Measurements from ENCODE around the gene NECTIN1.

NECTIN1 gene

GRCh38 chr11:119730789-119731386 lies 1.9 kb upstream of the NECTIN1 start:
- DNase-seq (ENCODE audit: low spot score): no peak

GRCh38 chr11:119729951-119730613 lies 1.1 kb upstream of the NECTIN1 start:
- DNase-seq (ENCODE audit: low spot score): peak; percentile 81

- DNase-seq (ENCODE audit: low spot score): no peak
These were observed 554 bp upstream of the NECTIN1 start for GRCh38 chr11:119729581-119729927.

- peak; percentile 59 for DNase-seq (ENCODE audit: low spot score)
These were observed 781 bp downstream of the NECTIN1 start for GRCh38 chr11:119728211-119728626.

- peak; percentile 48 for DNase-seq (ENCODE audit: low spot score)
These were observed 1.4 kb downstream of the NECTIN1 start for GRCh38 chr11:119727523-119728151.

- DNase-seq (ENCODE audit: low spot score): no peak
These were observed 2.1 kb downstream of the NECTIN1 start for GRCh38 chr11:119726585-119727522.

GRCh38 chr11:119726150-119726553 lies 2.8 kb downstream of the NECTIN1 start:
- DNase-seq (ENCODE audit: low spot score): no peak

- DNase-seq (ENCODE audit: low spot score): no peak
These were observed 4.0 kb downstream of the NECTIN1 start for GRCh38 chr11:119724956-119725355.

GRCh38 chr11:119723952-119724325 lies 5.1 kb downstream of the NECTIN1 start:
- DNase-seq (ENCODE audit: low spot score): no peak

- DNase-seq (ENCODE audit: low spot score): no peak
These were observed 5.6 kb downstream of the NECTIN1 start for GRCh38 chr11:119723243-119723951.

GRCh38 chr11:119722281-119722794 lies 6.7 kb downstream of the NECTIN1 start:
- DNase-seq (ENCODE audit: low spot score): no peak

- peak; percentile 53 for DNase-seq (ENCODE audit: low spot score)
These were observed 7.6 kb downstream of the NECTIN1 start for GRCh38 chr11:119721129-119722120.

- no peak for DNase-seq (ENCODE audit: low spot score)
These were observed 8.6 kb downstream of the NECTIN1 start for GRCh38 chr11:119720311-119720913.

GRCh38 chr11:119717839-119718534 lies 11.0 kb downstream of the NECTIN1 start:
- no peak for DNase-seq (ENCODE audit: low spot score)

GRCh38 chr11:119716582-119717498 lies 12.2 kb downstream of the NECTIN1 start:
- DNase-seq (ENCODE audit: low spot score): no peak

GRCh38 chr11:119714590-119714989 lies 14.4 kb downstream of the NECTIN1 start:
- DNase-seq (ENCODE audit: low spot score): no peak

- DNase-seq (ENCODE audit: low spot score): no peak
These were observed 14.8 kb downstream of the NECTIN1 start for GRCh38 chr11:119714189-119714588.

GRCh38 chr11:119713359-119714040 lies 15.5 kb downstream of the NECTIN1 start:
- no peak for DNase-seq (ENCODE audit: low spot score)

All from AG08396 (cell line).